HL-60 (cell line): ENCODE results near the gene GNLY.
"Not testable (repeated sequence)": the region's sequence is repeated elsewhere in the genome, so short reads cannot be mapped to it uniquely, and the experiment has no call there.

Experiments used
- DNase-seq, 2 experiments: peaks; one replicate each; pipeline ENCODE4 v3.0.0-alpha.2; 2010 to 2020; ENCODE audit warnings: low read depth in 1 of 2, low spot score in 1 of 2
- H3K27ac ChIP-seq: fragments of 250-450 bp; sonication (Bioruptor Pico); replicated peaks from 2 replicates; pipeline ENCODE4 v1.5.1; 2020; ENCODE audit warnings: mild to moderate bottlenecking, moderate library complexity
- H3K27me3 ChIP-seq: fragments of 250-450 bp; sonication (Bioruptor Pico); 2 replicates; pipeline ENCODE4 v1.5.1; 2021; ENCODE audit warnings: mild to moderate bottlenecking, moderate library complexity; ENCODE audit not compliant: insufficient read depth, poor library complexity, severe bottlenecking
- H3K4me3 ChIP-seq: replicated peaks from 2 replicates; pipeline ENCODE4 v1.5.1; 2011; ENCODE audit warnings: mild to moderate bottlenecking, control low read depth, low read length; ENCODE audit not compliant: insufficient read depth
- CTCF ChIP-seq: IDR thresholded peaks from one replicate; pipeline ENCODE4 v1.5.1; 2011; ENCODE audit warnings: low read length, control low read depth, inconsistent platforms; ENCODE audit not compliant: insufficient read depth
- GABPA ChIP-seq: IDR thresholded peaks from 2 replicates; pipeline ENCODE4 v1.6.1; 2012; ENCODE audit warnings: low read depth
- POLR2AphosphoS5 ChIP-seq: IDR thresholded peaks from 2 replicates; pipeline ENCODE4 v1.6.1; 2012; ENCODE audit warnings: low read depth
- SPI1 ChIP-seq: IDR thresholded peaks from 2 replicates; pipeline ENCODE4 v1.6.1; 2012; ENCODE audit warnings: low read depth, mild to moderate bottlenecking, borderline replicate concordance
- TF ChIP-seq, protein P1 (sequence below): IDR thresholded peaks from 2 replicates; pipeline ENCODE4 v1.6.1; 2012; ENCODE audit warnings: low read depth; ENCODE audit not compliant: insufficient replicate concordance

Gene GNLY

DNA sequence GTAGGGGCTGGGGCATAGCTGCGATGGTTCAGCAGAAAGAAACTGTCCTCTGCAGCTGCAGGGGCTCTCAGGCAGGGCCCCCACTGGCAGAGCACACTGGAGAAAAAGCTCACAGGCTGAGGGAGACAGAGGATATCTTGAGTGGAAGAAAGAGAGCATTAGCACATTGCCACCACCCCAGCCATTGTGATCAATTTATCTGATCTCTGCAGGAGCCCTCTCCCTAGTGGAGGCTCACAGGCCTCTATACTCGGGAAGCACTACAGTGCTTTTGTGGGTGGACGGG is 25.4 kb upstream of the GNLY start:
- no peaks in the 10 kb centered on the region for H3K27me3 ChIP-seq
- no peak for DNase-seq
- TF ChIP-seq CTCF (no peak), SPI1 (no peak), POLR2AphosphoS5 (no peak), GABPA (no peak)
- TF ChIP-seq, protein P1, sequence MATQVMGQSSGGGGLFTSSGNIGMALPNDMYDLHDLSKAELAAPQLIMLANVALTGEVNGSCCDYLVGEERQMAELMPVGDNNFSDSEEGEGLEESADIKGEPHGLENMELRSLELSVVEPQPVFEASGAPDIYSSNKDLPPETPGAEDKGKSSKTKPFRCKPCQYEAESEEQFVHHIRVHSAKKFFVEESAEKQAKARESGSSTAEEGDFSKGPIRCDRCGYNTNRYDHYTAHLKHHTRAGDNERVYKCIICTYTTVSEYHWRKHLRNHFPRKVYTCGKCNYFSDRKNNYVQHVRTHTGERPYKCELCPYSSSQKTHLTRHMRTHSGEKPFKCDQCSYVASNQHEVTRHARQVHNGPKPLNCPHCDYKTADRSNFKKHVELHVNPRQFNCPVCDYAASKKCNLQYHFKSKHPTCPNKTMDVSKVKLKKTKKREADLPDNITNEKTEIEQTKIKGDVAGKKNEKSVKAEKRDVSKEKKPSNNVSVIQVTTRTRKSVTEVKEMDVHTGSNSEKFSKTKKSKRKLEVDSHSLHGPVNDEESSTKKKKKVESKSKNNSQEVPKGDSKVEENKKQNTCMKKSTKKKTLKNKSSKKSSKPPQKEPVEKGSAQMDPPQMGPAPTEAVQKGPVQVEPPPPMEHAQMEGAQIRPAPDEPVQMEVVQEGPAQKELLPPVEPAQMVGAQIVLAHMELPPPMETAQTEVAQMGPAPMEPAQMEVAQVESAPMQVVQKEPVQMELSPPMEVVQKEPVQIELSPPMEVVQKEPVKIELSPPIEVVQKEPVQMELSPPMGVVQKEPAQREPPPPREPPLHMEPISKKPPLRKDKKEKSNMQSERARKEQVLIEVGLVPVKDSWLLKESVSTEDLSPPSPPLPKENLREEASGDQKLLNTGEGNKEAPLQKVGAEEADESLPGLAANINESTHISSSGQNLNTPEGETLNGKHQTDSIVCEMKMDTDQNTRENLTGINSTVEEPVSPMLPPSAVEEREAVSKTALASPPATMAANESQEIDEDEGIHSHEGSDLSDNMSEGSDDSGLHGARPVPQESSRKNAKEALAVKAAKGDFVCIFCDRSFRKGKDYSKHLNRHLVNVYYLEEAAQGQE: no peak
- 0 out of 2 replicates have a peak overlapping the region, but pooled peaks have one; percentile 21 for H3K27ac ChIP-seq
- no peak overlapping the region for H3K4me3 ChIP-seq

- no peaks in the 10 kb centered on the region for H3K27me3 ChIP-seq
- TF ChIP-seq CTCF: no peak
- TF ChIP-seq, protein P1: no peak
Measured at GRCh38 chr2:85669549-85669948, 24.6 kb upstream of the GNLY start.

GRCh38 chr2:85670416-85670815 is 23.7 kb upstream of the GNLY start:
- not testable (repeated sequence) for H3K27ac ChIP-seq, DNase-seq, H3K4me3 ChIP-seq, H3K27me3 ChIP-seq

More at GRCh38 chr2:85669549-85669948, 24.6 kb upstream of the GNLY start:
- DNase-seq: no peak
- Histone ChIP-seq H3K4me3 (no peak overlapping the region), H3K27ac (no peak overlapping the region)

DNA sequence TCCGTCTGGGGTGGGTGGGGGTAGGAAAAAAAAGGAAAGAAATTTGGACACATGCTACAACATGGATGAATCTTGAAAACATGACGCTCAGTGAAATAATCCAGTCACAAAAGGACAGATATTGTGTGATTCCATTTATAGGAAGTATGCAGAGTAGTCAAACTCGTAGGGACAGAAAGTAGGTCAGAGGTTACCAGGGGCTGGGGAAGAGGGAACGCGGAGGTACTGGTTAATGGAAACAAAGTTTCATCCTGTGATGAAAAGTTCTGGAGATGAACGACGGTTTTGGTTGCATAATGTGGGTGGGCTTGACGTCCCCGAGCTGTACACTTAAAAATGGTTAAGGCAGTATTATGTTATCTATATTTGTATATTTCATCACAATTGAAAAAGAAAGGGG is 21.7 kb upstream of the GNLY start:
- TF ChIP-seq CTCF: no peak
- peak; percentile 59 for TF ChIP-seq SPI1
- H3K27ac ChIP-seq: peak overlapping the region; percentile 69
- H3K4me3 ChIP-seq: no peak overlapping the region
- peak; percentile 53 to 81 for DNase-seq
- H3K27me3 ChIP-seq: no peaks in the 10 kb centered on the region
